ENCODE results near the gene OR5H2. TPM values are rescaled to one million over a fixed set of nuclear protein-coding genes. Genes with fewer than 3 reads are reported as not detected.

Gene OR5H2
- not detected in 2 replicates for total RNA-seq

DNA sequence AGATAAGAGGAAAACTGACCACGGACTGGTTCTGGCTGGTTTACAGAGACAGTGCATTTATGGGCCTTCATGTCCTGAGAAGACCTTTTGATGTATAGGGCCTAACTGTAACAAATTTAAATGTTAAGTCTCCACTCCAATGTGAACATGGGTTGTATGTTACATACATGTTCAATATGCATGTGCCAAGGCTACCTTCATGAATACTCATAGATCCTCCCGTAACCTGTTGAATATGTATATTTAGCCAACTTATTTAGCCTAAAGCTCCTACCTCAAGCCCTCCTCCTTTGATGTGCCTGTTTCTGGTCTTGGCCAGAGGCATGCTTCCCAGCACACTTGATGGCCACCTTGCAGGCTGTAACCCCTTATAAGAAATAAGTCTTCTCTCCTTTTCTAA is at the start of gene OR5H2:
Gene OR5H2 (plus strand): TSS at position 301 of the 400 bp plus-strand sequence. CDS start 398 bp downstream, outside the sequence.

DNA sequence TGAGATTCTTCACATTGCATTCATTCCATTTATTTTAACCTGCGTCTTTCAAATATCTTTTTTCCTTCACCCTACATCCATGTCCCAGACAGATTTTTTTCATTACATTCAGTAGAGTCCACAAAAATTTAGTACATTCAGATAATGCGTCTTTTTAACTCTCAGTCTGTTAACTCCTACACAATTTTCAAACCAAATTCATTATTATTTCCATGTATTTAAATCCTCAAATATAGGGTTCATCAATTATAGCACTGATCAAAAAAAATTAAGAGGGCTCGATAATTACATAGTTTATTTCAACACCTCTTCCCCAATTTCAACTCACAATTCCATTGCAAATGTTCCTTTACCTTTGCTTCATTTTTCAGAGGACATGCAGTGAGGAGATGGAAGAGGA is 18.4 kb upstream of the OR5H2 start, which contains the start of gene OR5H6:
Gene OR5H6 (plus strand): TSS at position 301 of the 400 bp plus-strand sequence. CDS start 89 bp downstream, at position 390.

Other genes starting within 250 kb of the OR5H2 start
- not detected in 2 replicates for gene GABRR3, start 247.2 kb upstream of the OR5H2 start, total RNA-seq
- not detected in 2 replicates for gene OR5AC2, start 195.3 kb upstream of the OR5H2 start, total RNA-seq
- not detected in 2 replicates for gene OR5H1, start 151.8 kb upstream of the OR5H2 start, total RNA-seq
- gene OR5H14, start 135.0 kb upstream of the OR5H2 start, total RNA-seq = not detected in 2 replicates
- not detected in 2 replicates for gene OR5H15, start 115.8 kb upstream of the OR5H2 start, total RNA-seq
- not detected in 2 replicates for gene OR5H6, start 18.3 kb upstream of the OR5H2 start, total RNA-seq
- not detected in 2 replicates for gene OR5K4, start 71.3 kb downstream of the OR5H2 start, total RNA-seq
- not detected in 2 replicates for gene OR5K3, start 108.2 kb downstream of the OR5H2 start, total RNA-seq
- not detected in 2 replicates for gene OR5K1, start 180.7 kb downstream of the OR5H2 start, total RNA-seq
- gene OR5K2, start 215.2 kb downstream of the OR5H2 start, total RNA-seq = not detected in 2 replicates
- 151 and 176 TPM in 2 replicates for gene CLDND1, start 240.4 kb downstream of the OR5H2 start, total RNA-seq
- gene GPR15, start 249.5 kb downstream of the OR5H2 start, total RNA-seq = not detected in 2 replicates

Data from epithelial cell of umbilical artery (primary cell).